Thoracic aorta (tissue), 2 donors: Measurements from ENCODE around the gene PAQR9. TPM values are rescaled to one million over a fixed set of nuclear protein-coding genes. Genes with fewer than 3 reads are reported as not detected.

Source experiments
- ATAC-seq: fragments of 150-250 bp; one replicate; pipeline ENCODE4 v1.8.0; 2017; ENCODE audit warnings: low read depth; ENCODE audit not compliant: insufficient number of reproducible peaks, low FRiP score
- DNase-seq: peaks from one replicate; pipeline ENCODE4 v3.0.0-alpha.2; 2020; ENCODE audit warnings: low spot score
- H3K27ac ChIP-seq, 2 donors: fragments of 200-600 bp; sonication (generic); 1 replicate in 1 of 2; 2 replicates in 1 of 2; pipeline ENCODE4 v1.5.1; 2016; ENCODE audit warnings: mild to moderate bottlenecking in 2 of 2, moderate library complexity in 2 of 2
- H3K27me3 ChIP-seq: fragments of 200-600 bp; sonication (generic); replicated peaks from 2 replicates; pipeline ENCODE4 v1.6.0; 2016; ENCODE audit warnings: mild to moderate bottlenecking; ENCODE audit not compliant: insufficient read depth
- H3K36me3 ChIP-seq: fragments of 200-600 bp; sonication (generic); one replicate; pipeline ENCODE4 v1.5.1; 2016
- H3K4me1 ChIP-seq, 2 donors: fragments of 200-600 bp; sonication (generic); 1 replicate in 1 of 2; 2 replicates in 1 of 2; pipeline versions ENCODE4 v1.5.1 to v1.6.0; 2016; ENCODE audit warnings: low read depth in 2 of 2, mild to moderate bottlenecking in 1 of 2; ENCODE audit not compliant: control insufficient read depth in 1 of 2
- H3K4me3 ChIP-seq: fragments of 200-600 bp; sonication (generic); 2 replicates; pipeline ENCODE4 v1.5.1; 2016; ENCODE audit warnings: mild to moderate bottlenecking
- H3K9me3 ChIP-seq: fragments of 200-600 bp; sonication (generic); 2 replicates; pipeline ENCODE4 v1.5.1; 2016
- total RNA-seq, 2 donors: library from RNA; depleted of rRNA; stranded (reverse); fragments of >200 nt; gene quantifications; one replicate each; pipeline versions ENCODE4 v1.1.0 to v1.2.3, GENCODE V29; 2016
- TF ChIP-seq, protein P1 (sequence below): fragments of 200-600 bp; sonication (generic); IDR thresholded peaks from one replicate; pipeline ENCODE4 v1.5.1; 2019; ENCODE audit warnings: antibody characterized with exemption

Gene PAQR9
- total RNA-seq, 2 donors from 2014 or later, result 0.21 TPM; not detected in 1

DNA sequence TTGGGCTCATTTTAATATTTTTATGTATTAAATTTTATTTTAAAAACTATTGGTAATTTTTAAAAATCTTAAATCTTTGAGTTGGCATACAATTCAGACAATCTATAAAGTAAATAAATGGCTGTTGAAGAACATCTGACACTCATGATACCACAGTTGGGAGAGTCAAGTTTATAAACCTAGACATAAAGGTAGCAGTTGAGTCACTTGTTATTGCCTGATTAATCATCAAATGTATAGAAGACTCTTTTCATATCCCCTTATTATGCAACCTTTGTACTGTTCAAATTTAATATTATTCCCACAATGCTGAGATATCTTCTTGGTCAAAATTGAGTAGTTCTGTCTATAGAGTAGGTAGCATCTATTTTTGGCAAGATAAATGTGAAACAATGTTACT is 19.6 kb downstream of the PAQR9 start:
- DNase-seq (no peak), ATAC-seq (no peak)
- Histone ChIP-seq H3K4me3 (no peak overlapping the region), H3K4me1 (no peaks in the 10 kb centered on the region), H3K27ac (no peak overlapping the region), H3K9me3 (no peaks in the 10 kb centered on the region), H3K36me3 (no peaks in the 10 kb centered on the region), H3K27me3 (no peaks in the 10 kb centered on the region)
- TF ChIP-seq, protein P1, sequence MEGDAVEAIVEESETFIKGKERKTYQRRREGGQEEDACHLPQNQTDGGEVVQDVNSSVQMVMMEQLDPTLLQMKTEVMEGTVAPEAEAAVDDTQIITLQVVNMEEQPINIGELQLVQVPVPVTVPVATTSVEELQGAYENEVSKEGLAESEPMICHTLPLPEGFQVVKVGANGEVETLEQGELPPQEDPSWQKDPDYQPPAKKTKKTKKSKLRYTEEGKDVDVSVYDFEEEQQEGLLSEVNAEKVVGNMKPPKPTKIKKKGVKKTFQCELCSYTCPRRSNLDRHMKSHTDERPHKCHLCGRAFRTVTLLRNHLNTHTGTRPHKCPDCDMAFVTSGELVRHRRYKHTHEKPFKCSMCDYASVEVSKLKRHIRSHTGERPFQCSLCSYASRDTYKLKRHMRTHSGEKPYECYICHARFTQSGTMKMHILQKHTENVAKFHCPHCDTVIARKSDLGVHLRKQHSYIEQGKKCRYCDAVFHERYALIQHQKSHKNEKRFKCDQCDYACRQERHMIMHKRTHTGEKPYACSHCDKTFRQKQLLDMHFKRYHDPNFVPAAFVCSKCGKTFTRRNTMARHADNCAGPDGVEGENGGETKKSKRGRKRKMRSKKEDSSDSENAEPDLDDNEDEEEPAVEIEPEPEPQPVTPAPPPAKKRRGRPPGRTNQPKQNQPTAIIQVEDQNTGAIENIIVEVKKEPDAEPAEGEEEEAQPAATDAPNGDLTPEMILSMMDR, result no peak

DNA sequence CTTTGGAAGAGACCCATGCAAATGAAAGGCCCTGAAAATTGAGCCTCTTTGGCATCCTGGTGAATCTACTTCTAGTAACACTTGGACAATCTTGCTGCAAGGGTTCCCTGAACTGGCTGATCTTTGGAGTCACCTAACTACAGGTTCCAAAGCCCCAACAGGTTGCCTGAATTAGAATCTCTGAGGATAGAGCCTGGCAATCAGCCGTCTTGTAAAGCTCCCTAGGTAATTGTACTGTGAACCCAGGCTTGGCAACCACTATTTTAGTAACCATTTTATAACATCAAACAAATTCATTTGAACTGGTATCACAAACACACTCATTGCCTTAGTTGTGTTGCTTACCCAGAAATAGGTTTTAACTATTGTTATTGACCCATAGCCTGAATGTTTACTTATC is 20.1 kb downstream of the PAQR9 start:
- ATAC-seq, result no peak
- TF ChIP-seq, protein P1, result no peak

DNA sequence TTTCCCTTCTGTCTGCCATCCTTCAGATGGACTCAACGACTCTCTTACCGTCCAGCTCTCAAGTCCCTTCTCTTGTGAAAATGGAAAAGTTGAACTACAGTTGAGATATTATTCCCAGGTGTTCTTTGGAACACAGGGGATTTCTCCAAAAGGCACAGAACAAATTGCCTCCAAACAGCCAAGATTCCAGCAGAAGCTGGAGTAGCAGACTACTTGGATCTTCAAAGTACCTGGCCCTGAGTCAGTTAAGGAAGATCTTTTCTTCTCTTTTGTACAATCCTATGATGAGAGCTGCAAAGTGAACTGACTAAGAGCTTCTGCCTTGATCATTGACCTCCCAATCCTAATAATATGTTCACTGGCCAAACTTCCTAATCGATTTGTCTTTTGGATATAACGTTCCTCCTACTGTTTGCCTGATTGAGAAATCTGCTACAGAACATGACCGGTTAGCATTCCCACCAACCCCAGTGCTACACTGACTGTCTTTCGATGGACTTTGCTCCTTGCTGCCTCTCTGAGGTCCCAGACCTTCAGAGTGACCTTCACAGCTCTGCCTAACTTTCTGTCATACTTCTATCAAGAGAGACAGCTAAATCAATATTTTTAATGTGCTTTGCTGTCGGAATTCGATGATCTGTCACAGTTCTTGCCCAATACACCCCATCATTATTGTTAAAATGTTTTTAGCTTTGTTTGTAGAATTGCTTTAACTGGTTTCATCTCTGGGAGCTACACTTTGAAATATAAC is 21.9 kb downstream of the PAQR9 start:
- no peaks in the 10 kb centered on the region for H3K36me3 ChIP-seq
- no peaks in the 10 kb centered on the region for H3K9me3 ChIP-seq
- no peak overlapping the region for H3K27ac ChIP-seq
- no peak for ATAC-seq
- H3K4me3 ChIP-seq, result no peak overlapping the region
- no peaks in the 10 kb centered on the region for H3K27me3 ChIP-seq
- TF ChIP-seq, protein P1, result no peak
- no peaks in the 10 kb centered on the region for H3K4me1 ChIP-seq
- no peak for DNase-seq

More for the DNA sequence above, 20.1 kb downstream of the PAQR9 start:
- no peaks in the 10 kb centered on the region for H3K4me1 ChIP-seq
- H3K36me3 ChIP-seq, result no peaks in the 10 kb centered on the region
- H3K4me3 ChIP-seq, result no peak overlapping the region
- H3K27me3 ChIP-seq, result no peaks in the 10 kb centered on the region
- no peak for DNase-seq
- H3K27ac ChIP-seq, result no peak overlapping the region
- no peaks in the 10 kb centered on the region for H3K9me3 ChIP-seq

DNA sequence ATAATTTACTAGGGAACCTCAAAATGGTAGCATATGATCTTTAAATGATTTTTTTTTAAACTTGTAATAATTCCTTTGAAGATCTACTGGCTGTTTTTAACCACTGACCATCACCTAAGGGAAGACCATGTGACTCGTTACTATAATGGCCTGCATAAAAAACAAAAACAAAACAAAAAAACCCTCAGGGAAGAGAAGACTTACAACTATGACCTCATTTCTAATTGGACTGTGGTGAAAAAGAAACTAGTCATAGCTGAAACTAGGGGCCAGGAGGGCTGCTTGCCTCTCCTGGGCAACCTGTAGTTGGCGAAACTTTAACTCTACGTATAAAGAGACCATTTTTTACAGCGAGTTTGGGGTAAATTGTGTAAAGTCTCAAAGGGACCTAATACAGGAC is 23.0 kb downstream of the PAQR9 start:
- Histone ChIP-seq H3K27ac (no peak overlapping the region), H3K4me1 (no peaks in the 10 kb centered on the region), H3K27me3 (no peaks in the 10 kb centered on the region), H3K4me3 (no peak overlapping the region), H3K36me3 (no peaks in the 10 kb centered on the region), H3K9me3 (no peaks in the 10 kb centered on the region)
- ATAC-seq, result no peak
- TF ChIP-seq, protein P1, result no peak
- DNase-seq, result no peak

GRCh38 chr3:142940000-142940399 is 23.5 kb downstream of the PAQR9 start:
- TF ChIP-seq, protein P1, result no peak
- no peaks in the 10 kb centered on the region for H3K36me3 ChIP-seq
- no peaks in the 10 kb centered on the region for H3K27me3 ChIP-seq
- DNase-seq, result no peak
- H3K4me3 ChIP-seq, result no peak overlapping the region
- H3K27ac ChIP-seq, result no peak overlapping the region
- no peaks in the 10 kb centered on the region for H3K9me3 ChIP-seq
- ATAC-seq, result no peak
- no peaks in the 10 kb centered on the region for H3K4me1 ChIP-seq
